ENCODE measurements around the gene INHBB. TPM values are rescaled to one million over a fixed set of nuclear protein-coding genes. Genes with fewer than 3 reads are reported as not detected.
"Not testable (repeated sequence)": the region's sequence is repeated elsewhere in the genome, so short reads cannot be mapped to it uniquely, and the experiment has no call there.

The INHBB gene
- total RNA-seq, 2 donors from 2014 or later = 35.9 to 83.7 TPM

GRCh38 chr2:120390381-120391055, 44.6 kb downstream of the INHBB start:
- intact Hi-C loops (cut with DNase I) = no loop called here
- H3K27me3 ChIP-seq (replicated peaks; ENCODE audit: insufficient read depth) = peaks cover 2% of the 10 kb centered on the region
- TF ChIP-seq POLR2A (IDR thresholded peaks at IDR 0.05) (no peak), POLR2AphosphoS5 (IDR thresholded peaks at IDR 0.05) (no peak), CTCF (IDR thresholded peaks at IDR 0.05) (no peak)
- no peak overlapping the region for H3K4me3 ChIP-seq
- no peaks in the 10 kb centered on the region for H3K36me3 ChIP-seq
- WGBS = 82% methylated on average over 11 of the region's 11 CpGs
- H3K4me1 ChIP-seq (replicated peaks) = no peaks in the 10 kb centered on the region
- DNase-seq (ENCODE audit: low spot score) = no peak
- no peaks in the 10 kb centered on the region for H3K9me3 ChIP-seq
- H3K27ac ChIP-seq = no peak overlapping the region

- 58% methylated on average over 2 of the region's 2 CpGs for WGBS
Measured at GRCh38 chr2:120391382-120391781, 45.4 kb downstream of the INHBB start.

GRCh38 chr2:120391911-120392665, 46.2 kb downstream of the INHBB start:
- DNase-seq (ENCODE audit: low spot score) = no peak
- Histone ChIP-seq H3K4me3 (no peak overlapping the region), H3K9me3 (no peaks in the 10 kb centered on the region), H3K4me1 (replicated peaks) (no peaks in the 10 kb centered on the region), H3K36me3 (no peaks in the 10 kb centered on the region), H3K27me3 (replicated peaks; ENCODE audit: insufficient read depth) (peaks cover 2% of the 10 kb centered on the region), H3K27ac (no peak overlapping the region)
- TF ChIP-seq POLR2AphosphoS5 (IDR thresholded peaks at IDR 0.05) (no peak), POLR2A (IDR thresholded peaks at IDR 0.05) (no peak), CTCF (IDR thresholded peaks at IDR 0.05) (no peak)
- WGBS = 80% methylated on average over 16 of the region's 16 CpGs
- intact Hi-C loops (cut with DNase I) = no loop called here

More at GRCh38 chr2:120391382-120391781, 45.4 kb downstream of the INHBB start:
- DNase-seq (ENCODE audit: low spot score); H3K4me3 ChIP-seq; H3K4me1 ChIP-seq (replicated peaks); H3K27ac ChIP-seq; H3K9me3 ChIP-seq; H3K27me3 ChIP-seq (replicated peaks; ENCODE audit: insufficient read depth); H3K36me3 ChIP-seq; intact Hi-C loops (cut with DNase I): not testable (repeated sequence)

- no peak overlapping the region for H3K27ac ChIP-seq
- H3K4me3 ChIP-seq = no peak overlapping the region
- H3K4me1 ChIP-seq (replicated peaks) = no peaks in the 10 kb centered on the region
- intact Hi-C loops (cut with DNase I) = no loop called here
- 93% methylated on average over 1 of the region's 1 CpG for WGBS
- DNase-seq (ENCODE audit: low spot score) = no peak
- H3K36me3 ChIP-seq = no peaks in the 10 kb centered on the region
- TF ChIP-seq POLR2A (IDR thresholded peaks at IDR 0.05) (no peak), POLR2AphosphoS5 (IDR thresholded peaks at IDR 0.05) (no peak), CTCF (IDR thresholded peaks at IDR 0.05) (no peak)
- H3K9me3 ChIP-seq = no peaks in the 10 kb centered on the region
- H3K27me3 ChIP-seq (replicated peaks; ENCODE audit: insufficient read depth) = peaks cover 2% of the 10 kb centered on the region
Measured at GRCh38 chr2:120392923-120393322, 47.0 kb downstream of the INHBB start.

- H3K27me3 ChIP-seq (replicated peaks; ENCODE audit: insufficient read depth) = peaks cover 2% of the 10 kb centered on the region
- DNase-seq (ENCODE audit: low spot score) = no peak
- no peak for TF ChIP-seq CTCF (IDR thresholded peaks at IDR 0.05)
- TF ChIP-seq POLR2A (IDR thresholded peaks at IDR 0.05) = no peak
- no peak for TF ChIP-seq POLR2AphosphoS5 (IDR thresholded peaks at IDR 0.05)
Measured at GRCh38 chr2:120393456-120393855, 47.5 kb downstream of the INHBB start.

More at GRCh38 chr2:120393456-120393855, 47.5 kb downstream of the INHBB start:
- H3K27ac ChIP-seq = no peak overlapping the region
- H3K36me3 ChIP-seq = no peaks in the 10 kb centered on the region
- intact Hi-C loops (cut with DNase I) = no loop called here
- no peaks in the 10 kb centered on the region for H3K4me1 ChIP-seq (replicated peaks)
- H3K4me3 ChIP-seq = no peak overlapping the region
- no peaks in the 10 kb centered on the region for H3K9me3 ChIP-seq
- WGBS = 89% methylated on average over 5 of the region's 5 CpGs

Data from prostate gland (tissue), 2 donors.